Natural killer cell (primary cell): ENCODE measurements around the gene LPO. TPM values are rescaled to one million over a fixed set of nuclear protein-coding genes. Genes with fewer than 3 reads are reported as not detected.

Source experiments
- ATAC-seq, 3 donors: fragments of 150-1000 bp in 2 of 3; fragments of 200-7000 bp in 1 of 3; cut with Tn5 transposase; 1 replicate in 1 of 3; 2 replicates in 2 of 3; pipeline ENCODE4 v1.10.0; 2021; ENCODE audit warnings: mild to moderate bottlenecking in 2 of 3, moderate library complexity in 2 of 3
- DNase-seq, 2 donors: peaks; one replicate each; pipeline versions ENCODE4 v3.0.0 to v3.0.0-alpha.2; 2013 to 2021; ENCODE audit warnings: mixed read lengths in 1 of 2
- H3K27ac ChIP-seq: one replicate; pipeline ENCODE4 v1.5.1; 2013; ENCODE audit warnings: mild to moderate bottlenecking, low read length
- H3K27me3 ChIP-seq: one replicate; pipeline ENCODE4 v1.6.1; 2013; ENCODE audit warnings: low read length; ENCODE audit not compliant: control insufficient read depth, insufficient read depth
- H3K36me3 ChIP-seq: one replicate; pipeline ENCODE4 v1.6.1; 2013; ENCODE audit warnings: low read length; ENCODE audit not compliant: control insufficient read depth, insufficient read depth
- H3K4me1 ChIP-seq: one replicate; pipeline ENCODE4 v1.6.1; 2013; ENCODE audit warnings: low read length; ENCODE audit not compliant: control insufficient read depth, insufficient read depth
- H3K4me3 ChIP-seq: one replicate; pipeline ENCODE4 v1.5.1; 2013; ENCODE audit warnings: low read length
- H3K9me3 ChIP-seq: one replicate; pipeline ENCODE4 v1.6.1; 2013; ENCODE audit warnings: low read length; ENCODE audit not compliant: control insufficient read depth, insufficient read depth
- H3K27ac Mint-ChIP-seq, 2 donors: one replicate each; pipeline ENCODE4 v1.8.0; 2022; ENCODE audit warnings: mild to moderate bottlenecking in 2 of 2, mixed read lengths in 2 of 2, moderate library complexity in 1 of 2
- H3K27me3 Mint-ChIP-seq, 2 donors: one replicate each; pipeline ENCODE4 v1.8.0; 2022; ENCODE audit warnings: low read depth in 2 of 2, mixed read lengths in 2 of 2
- H3K36me3 Mint-ChIP-seq: one replicate; pipeline ENCODE4 v1.8.0; 2022; ENCODE audit warnings: mixed read lengths
- H3K4me1 Mint-ChIP-seq, 2 donors: one replicate each; pipeline ENCODE4 v1.8.0; 2022; ENCODE audit warnings: mixed read lengths in 2 of 2
- H3K4me3 Mint-ChIP-seq: one replicate; pipeline ENCODE4 v1.8.0; 2022; ENCODE audit warnings: mild to moderate bottlenecking, moderate library complexity, mixed read lengths
- H3K9me3 Mint-ChIP-seq, 2 donors: one replicate each; pipeline ENCODE4 v1.8.0; 2022; ENCODE audit warnings: mixed read lengths in 2 of 2
- WGBS: methylation state at CpG from one replicate; pipeline ENCODE4 v1.1.7; 2013; ENCODE audit warnings: missing lambda C conversion rate; ENCODE audit not compliant: insufficient coverage; 5-methylcytosine and 5-hydroxymethylcytosine counted together
- intact Hi-C: fragments of 100-400 bp; cut with micrococcal nuclease; formaldehyde crosslinking; loops from one replicate; pipeline ENCODE4 v1.14.2; 2022
- total RNA-seq, 4 donors: library from RNA; stranded (reverse); fragments of 120-200 nt in 1 of 4; gene quantifications; one replicate each; pipeline versions ENCODE4 v1.2.3 to v1.2.4, GENCODE V29; 2013 to 2022
- TF ChIP-seq, protein P1 (sequence below): fragments of 200-600 bp; IDR thresholded peaks from one replicate; pipeline ENCODE4 v1.8.0; 2022; ENCODE audit warnings: antibody characterized with exemption

LPO gene
- total RNA-seq, 3 donors from 2014 or later (not counting 1 experiment from before 2014, with no cell fraction given): not detected

DNA sequence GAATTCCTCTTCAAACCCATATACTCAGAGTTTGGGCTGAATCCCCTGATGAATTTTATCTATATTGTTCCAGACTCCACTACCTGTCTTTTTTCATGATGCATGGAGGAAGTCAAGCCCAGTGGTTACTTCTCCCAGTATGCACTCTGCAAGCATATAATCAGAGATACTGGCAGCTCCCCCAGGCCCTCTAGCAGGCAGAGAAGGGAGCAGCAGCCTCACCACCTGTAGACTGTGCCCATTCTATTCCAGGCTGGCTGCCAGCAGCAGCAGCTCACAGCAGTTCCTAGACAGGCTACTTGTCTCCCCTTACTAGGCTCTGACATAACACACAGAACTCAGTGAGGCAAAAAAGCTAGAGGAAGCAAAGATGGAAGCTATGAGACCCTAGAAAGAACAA lies 22.7 kb upstream of the LPO start:
- no peak overlapping the region for H3K4me3 ChIP-seq
- H3K9me3 ChIP-seq: no peaks in the 10 kb centered on the region
- TF ChIP-seq, protein P1, sequence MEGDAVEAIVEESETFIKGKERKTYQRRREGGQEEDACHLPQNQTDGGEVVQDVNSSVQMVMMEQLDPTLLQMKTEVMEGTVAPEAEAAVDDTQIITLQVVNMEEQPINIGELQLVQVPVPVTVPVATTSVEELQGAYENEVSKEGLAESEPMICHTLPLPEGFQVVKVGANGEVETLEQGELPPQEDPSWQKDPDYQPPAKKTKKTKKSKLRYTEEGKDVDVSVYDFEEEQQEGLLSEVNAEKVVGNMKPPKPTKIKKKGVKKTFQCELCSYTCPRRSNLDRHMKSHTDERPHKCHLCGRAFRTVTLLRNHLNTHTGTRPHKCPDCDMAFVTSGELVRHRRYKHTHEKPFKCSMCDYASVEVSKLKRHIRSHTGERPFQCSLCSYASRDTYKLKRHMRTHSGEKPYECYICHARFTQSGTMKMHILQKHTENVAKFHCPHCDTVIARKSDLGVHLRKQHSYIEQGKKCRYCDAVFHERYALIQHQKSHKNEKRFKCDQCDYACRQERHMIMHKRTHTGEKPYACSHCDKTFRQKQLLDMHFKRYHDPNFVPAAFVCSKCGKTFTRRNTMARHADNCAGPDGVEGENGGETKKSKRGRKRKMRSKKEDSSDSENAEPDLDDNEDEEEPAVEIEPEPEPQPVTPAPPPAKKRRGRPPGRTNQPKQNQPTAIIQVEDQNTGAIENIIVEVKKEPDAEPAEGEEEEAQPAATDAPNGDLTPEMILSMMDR: no peak
- Mint-ChIP-seq H3K27ac (no peak overlapping the region), H3K36me3 (no peaks in the 10 kb centered on the region), H3K27me3 (no peaks in the 10 kb centered on the region), H3K4me3 (no peak overlapping the region), H3K9me3 (no peaks in the 10 kb centered on the region), H3K4me1 (peaks cover 18% of the 10 kb centered on the region in 2 donors)
- peaks cover 14% of the 10 kb centered on the region for H3K4me1 ChIP-seq
- no peaks in the 10 kb centered on the region for H3K27me3 ChIP-seq
- H3K36me3 ChIP-seq: peaks cover 19% of the 10 kb centered on the region
- intact Hi-C loops: no loop called here
- no peak overlapping the region for H3K27ac ChIP-seq
- no peak for ATAC-seq
- DNase-seq: no peak

DNA sequence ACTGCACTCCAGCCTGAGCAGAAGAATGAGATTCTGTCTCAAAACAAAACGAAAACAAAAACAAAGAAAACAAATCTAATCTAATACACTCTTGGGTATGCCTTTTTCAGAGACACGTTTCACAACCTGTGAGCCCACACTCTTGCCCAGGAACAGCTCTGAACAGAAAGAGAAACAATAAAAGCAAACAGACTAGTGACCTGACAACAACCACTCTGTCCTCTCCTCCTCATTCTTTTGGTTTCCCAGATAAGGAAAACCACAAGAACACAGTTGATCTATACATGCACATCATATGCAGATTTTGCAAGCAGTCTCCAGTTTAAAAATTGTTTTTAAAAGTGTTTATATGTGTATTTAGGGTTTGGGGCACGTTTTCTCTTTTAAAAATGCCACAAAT lies 20.6 kb upstream of the LPO start:
- Histone ChIP-seq H3K36me3 (peaks cover 10% of the 10 kb centered on the region), H3K27me3 (no peaks in the 10 kb centered on the region), H3K4me1 (peaks cover 14% of the 10 kb centered on the region), H3K4me3 (no peak overlapping the region), H3K9me3 (no peaks in the 10 kb centered on the region), H3K27ac (no peak overlapping the region)
- WGBS: 72% methylated on average over 3 of the region's 3 CpGs
- TF ChIP-seq, protein P1: no peak
- DNase-seq (peak in 1 of 2 donors; percentile 9), ATAC-seq (no peak)
- peak overlapping the region; percentile 62 for H3K4me3 Mint-ChIP-seq
- peaks cover 18 to 22% of the 10 kb centered on the region in 2 donors for H3K4me1 Mint-ChIP-seq
- intact Hi-C loops: loop anchor here (2.0 kb wide), 1 partner anchor 211 kb away; the partner anchor contains the start of gene SRSF1
- H3K27ac Mint-ChIP-seq: peak overlapping the region; percentile 94 to 95
- H3K27me3 Mint-ChIP-seq: peaks cover 0 to 1% of the 10 kb centered on the region in 2 donors
- H3K9me3 Mint-ChIP-seq: no peaks in the 10 kb centered on the region
- H3K36me3 Mint-ChIP-seq: no peaks in the 10 kb centered on the region

DNA sequence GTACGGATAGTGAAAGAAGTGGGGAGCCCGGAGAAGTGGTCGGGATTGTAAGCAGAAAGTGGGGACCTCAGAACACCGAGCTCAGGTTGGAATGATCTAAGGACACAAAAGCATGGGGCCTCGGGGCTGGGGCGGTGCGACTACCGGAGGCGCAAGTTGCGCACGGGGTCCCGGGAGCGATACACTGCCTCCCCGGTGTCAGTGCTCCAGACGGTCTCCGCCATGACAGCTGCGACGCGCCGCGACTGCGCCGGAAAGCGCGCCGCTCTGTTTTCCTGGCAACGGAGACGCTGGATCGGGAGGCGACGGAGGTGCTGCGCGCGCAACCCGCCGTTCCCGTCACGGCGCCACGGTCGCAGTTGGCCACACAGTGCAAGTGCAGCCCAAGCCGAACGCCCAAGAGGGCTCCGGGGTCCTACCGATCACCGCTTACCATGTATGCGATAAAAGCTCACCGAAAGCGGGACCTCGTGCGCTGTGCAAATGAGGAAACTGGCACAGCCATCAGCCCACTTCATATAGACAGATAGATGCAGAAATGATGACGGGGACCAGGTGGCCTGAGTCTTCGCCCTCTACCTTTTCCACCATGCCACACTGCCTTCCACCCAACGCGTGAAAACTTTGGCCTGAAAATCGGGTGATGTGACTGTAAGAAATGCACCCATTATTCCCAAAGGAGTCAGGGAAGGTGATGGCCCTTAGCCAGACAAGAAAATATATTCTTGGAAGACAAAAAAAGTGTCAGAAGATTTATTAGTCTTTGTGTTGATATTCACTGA lies 19.2 kb upstream of the LPO start, which contains the start of gene MKS1:
TSS of gene MKS1 (minus strand) at position 249 of the 782 bp plus-strand sequence. CDS start at position 224, 25 bp downstream.
- Histone ChIP-seq H3K4me3 (peak within 1 kb of the TSS; percentile 81), H3K9me3 (no peaks in the 10 kb centered on the region), H3K36me3 (peaks cover 3% of the 10 kb centered on the region), H3K27ac (peak within 1 kb of the TSS; percentile 77), H3K4me1 (peaks cover 14% of the 10 kb centered on the region), H3K27me3 (no peaks in the 10 kb centered on the region)
- peak within 1 kb of the TSS; percentile 94 to 95 for H3K27ac Mint-ChIP-seq
- intact Hi-C loops: loop anchor here (2.0 kb wide), 1 partner anchor 212 kb away; the partner anchor contains the start of gene SRSF1
- DNase-seq (peak; percentile 92 to 97), ATAC-seq (peak; percentile 95 to 98 (median 97))
- no peaks in the 10 kb centered on the region for H3K36me3 Mint-ChIP-seq
- H3K4me3 Mint-ChIP-seq: peak within 1 kb of the TSS; percentile 96
- WGBS: under 1% methylated on average over 56 of the region's 56 CpGs
- H3K9me3 Mint-ChIP-seq: no peaks in the 10 kb centered on the region
- peaks cover 0 to 13% of the 10 kb centered on the region in 2 donors for H3K27me3 Mint-ChIP-seq
- TF ChIP-seq, protein P1: peak; percentile 63
- H3K4me1 Mint-ChIP-seq: peaks cover 18 to 22% of the 10 kb centered on the region in 2 donors
